Ishikawa (cell line): ENCODE data around the gene DENND1A.

ENCODE experiments used
- CEBPB ChIP-seq: IDR thresholded peaks from 2 replicates; pipeline ENCODE4 v1.6.1; 2012
- CREB1 ChIP-seq: IDR thresholded peaks from 2 replicates; pipeline ENCODE4 v1.6.1; 2012; ENCODE audit warnings: low read depth
- EGR1 ChIP-seq: IDR thresholded peaks from 2 replicates; pipeline ENCODE4 v1.6.1; 2012
- EP300 ChIP-seq: IDR thresholded peaks from 2 replicates; pipeline ENCODE4 v1.6.1; 2012; ENCODE audit warnings: borderline replicate concordance
- FOXM1 ChIP-seq: IDR thresholded peaks from 2 replicates; pipeline ENCODE4 v1.6.1; 2012; ENCODE audit warnings: low read depth, borderline replicate concordance
- MAX ChIP-seq: IDR thresholded peaks from 2 replicates; pipeline ENCODE4 v1.6.1; 2012
- NFIC ChIP-seq: IDR thresholded peaks from 2 replicates; pipeline ENCODE4 v1.6.1; 2012
- RAD21 ChIP-seq: IDR thresholded peaks from 2 replicates; pipeline ENCODE4 v1.6.1; 2012; ENCODE audit warnings: low read depth
- TAF1 ChIP-seq: IDR thresholded peaks from 2 replicates; pipeline ENCODE4 v1.6.1; 2012; ENCODE audit warnings: low read depth, mild to moderate bottlenecking
- TCF12 ChIP-seq: IDR thresholded peaks from 2 replicates; pipeline ENCODE4 v1.6.1; 2012; ENCODE audit warnings: low read depth
- TEAD4 ChIP-seq: IDR thresholded peaks from 2 replicates; pipeline ENCODE4 v1.6.1; 2012
- USF1 ChIP-seq: IDR thresholded peaks from 2 replicates; pipeline ENCODE4 v1.6.1; 2012
- YY1 ChIP-seq: IDR thresholded peaks from 2 replicates; pipeline ENCODE4 v1.6.1; 2012; ENCODE audit warnings: low read depth
- ZBTB7A ChIP-seq: IDR thresholded peaks from 2 replicates; pipeline ENCODE4 v1.6.1; 2012; ENCODE audit warnings: low read depth
- TF ChIP-seq, protein P1 (sequence below): IDR thresholded peaks from 2 replicates; pipeline ENCODE4 v1.6.1; 2012; ENCODE audit warnings: low read depth, mild to moderate bottlenecking

DENND1A gene

DNA sequence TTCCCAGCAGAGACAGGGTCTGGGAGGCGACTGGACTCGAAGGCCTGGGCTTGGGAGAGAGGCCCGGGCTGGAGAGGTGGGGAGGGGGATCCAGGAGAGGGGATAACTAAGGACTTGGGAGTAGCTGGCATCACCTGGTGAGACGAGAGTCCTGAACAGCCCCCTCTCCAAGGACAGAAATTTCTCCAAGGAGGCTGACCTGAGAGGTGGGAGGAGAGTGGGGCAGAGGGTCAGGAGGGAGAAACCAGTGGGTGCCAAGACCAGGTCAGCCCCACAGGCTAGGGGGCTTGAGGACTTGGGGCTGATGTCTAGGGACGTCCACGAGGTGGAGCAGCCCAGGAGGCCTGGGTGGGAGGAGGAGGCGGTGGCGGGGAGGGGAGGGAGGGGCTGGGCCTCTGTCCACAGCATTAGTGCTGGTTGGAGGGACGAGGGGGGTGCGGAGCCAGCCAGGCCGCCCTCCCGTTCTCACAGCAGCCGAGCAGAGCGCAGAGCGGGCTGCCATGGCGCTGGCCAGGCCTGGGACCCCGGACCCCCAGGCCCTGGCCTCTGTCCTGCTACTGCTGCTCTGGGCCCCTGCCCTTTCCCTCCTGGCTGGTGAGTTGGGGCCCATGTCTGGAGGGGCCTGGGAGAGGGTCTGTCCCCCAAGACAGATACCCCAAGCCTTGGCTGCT is 574.0 kb downstream of the DENND1A start, which contains the start of gene CRB2:
CRB2 (plus strand) TSS at position 437 of the 671 bp plus-strand sequence; CDS start at position 501, 64 bp downstream.
- TF ChIP-seq MAX (no peak), CEBPB (no peak), USF1 (no peak), TCF12 (no peak), TAF1 (no peak), EP300 (no peak), EGR1 (no peak), NFIC (no peak), TEAD4 (no peak), FOXM1 (no peak), RAD21 (no peak), ZBTB7A (peak; percentile 80)
- TF ChIP-seq, protein P1, sequence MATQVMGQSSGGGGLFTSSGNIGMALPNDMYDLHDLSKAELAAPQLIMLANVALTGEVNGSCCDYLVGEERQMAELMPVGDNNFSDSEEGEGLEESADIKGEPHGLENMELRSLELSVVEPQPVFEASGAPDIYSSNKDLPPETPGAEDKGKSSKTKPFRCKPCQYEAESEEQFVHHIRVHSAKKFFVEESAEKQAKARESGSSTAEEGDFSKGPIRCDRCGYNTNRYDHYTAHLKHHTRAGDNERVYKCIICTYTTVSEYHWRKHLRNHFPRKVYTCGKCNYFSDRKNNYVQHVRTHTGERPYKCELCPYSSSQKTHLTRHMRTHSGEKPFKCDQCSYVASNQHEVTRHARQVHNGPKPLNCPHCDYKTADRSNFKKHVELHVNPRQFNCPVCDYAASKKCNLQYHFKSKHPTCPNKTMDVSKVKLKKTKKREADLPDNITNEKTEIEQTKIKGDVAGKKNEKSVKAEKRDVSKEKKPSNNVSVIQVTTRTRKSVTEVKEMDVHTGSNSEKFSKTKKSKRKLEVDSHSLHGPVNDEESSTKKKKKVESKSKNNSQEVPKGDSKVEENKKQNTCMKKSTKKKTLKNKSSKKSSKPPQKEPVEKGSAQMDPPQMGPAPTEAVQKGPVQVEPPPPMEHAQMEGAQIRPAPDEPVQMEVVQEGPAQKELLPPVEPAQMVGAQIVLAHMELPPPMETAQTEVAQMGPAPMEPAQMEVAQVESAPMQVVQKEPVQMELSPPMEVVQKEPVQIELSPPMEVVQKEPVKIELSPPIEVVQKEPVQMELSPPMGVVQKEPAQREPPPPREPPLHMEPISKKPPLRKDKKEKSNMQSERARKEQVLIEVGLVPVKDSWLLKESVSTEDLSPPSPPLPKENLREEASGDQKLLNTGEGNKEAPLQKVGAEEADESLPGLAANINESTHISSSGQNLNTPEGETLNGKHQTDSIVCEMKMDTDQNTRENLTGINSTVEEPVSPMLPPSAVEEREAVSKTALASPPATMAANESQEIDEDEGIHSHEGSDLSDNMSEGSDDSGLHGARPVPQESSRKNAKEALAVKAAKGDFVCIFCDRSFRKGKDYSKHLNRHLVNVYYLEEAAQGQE: peak; percentile 56

DNA sequence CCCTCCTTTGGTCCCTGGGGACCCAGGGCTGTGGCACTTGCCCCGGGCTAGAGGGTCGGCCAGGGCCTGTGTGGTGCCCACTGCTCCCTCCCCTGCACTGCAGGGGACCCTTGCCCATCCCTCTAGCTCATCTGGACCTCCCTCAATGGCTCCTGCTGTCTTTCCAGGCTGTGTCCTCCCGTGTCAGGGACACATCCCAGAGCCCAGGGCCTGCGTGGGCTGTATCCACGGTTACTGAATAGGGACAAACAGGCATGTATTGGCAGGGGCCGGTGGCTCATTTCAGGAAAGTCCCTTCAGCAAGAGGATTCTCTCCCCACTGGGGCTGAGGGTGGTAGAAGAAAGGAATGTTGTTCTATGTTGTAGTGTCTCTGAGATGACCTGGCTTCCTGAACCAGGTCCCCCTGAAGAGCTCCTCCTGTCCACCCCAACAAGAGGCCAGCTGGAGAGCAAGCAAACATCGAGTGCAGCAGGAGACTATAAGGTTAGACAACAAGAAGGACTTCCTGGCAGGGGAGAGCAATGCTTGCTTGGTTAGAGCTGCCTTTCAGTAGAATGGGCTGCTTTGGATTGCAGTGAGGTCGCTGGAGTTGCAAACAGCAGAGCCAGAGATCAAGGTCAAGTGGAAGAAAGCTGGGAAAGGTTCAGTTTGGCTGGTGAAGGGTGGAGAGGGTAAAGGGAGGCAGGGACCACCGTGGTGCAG is 575.0 kb downstream of the DENND1A start:
- TF ChIP-seq EGR1: no peak
- TF ChIP-seq EP300: no peak
- TF ChIP-seq YY1: no peak
- no peak for TF ChIP-seq CEBPB
- no peak for TF ChIP-seq USF1

DNA sequence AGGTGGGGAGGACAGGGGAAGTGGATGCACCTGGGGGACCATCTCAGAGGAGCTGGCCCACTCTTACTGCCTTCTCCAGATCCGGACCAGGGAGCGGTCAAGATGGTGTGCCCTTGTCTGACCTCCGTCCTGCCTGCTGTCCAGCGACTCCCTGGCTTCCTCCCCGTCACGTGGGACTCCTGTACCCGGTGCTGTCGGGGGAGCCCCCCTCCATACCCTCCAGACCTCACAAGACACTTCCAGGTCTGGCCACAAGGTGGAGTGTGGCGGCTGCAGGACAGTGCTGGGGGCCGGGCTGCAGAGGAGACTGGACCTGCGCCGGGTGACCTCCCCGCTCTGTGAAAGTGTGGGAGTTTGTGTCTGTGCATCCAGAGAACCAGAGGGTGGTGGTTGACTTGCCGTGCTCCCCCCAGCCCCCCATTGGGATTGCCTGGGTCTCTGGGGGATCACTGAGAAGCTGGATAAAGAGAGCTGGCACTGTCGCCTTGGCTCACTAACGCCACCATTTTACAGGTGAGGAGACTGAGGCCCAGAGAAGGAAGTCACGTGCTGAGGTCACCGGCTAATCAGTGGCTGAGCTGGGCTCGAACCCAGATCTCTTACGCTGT is 575.8 kb downstream of the DENND1A start:
- no peak for TF ChIP-seq NFIC
- peak; percentile 72 for TF ChIP-seq USF1
- peak; percentile 95 for TF ChIP-seq RAD21

GRCh38 chr9:123353041-123353440 is 576.9 kb downstream of the DENND1A start:
- no peak for TF ChIP-seq CEBPB
- no peak for TF ChIP-seq ZBTB7A
- TF ChIP-seq RAD21: no peak
- TF ChIP-seq, protein P1: no peak
- no peak for TF ChIP-seq USF1
- TF ChIP-seq FOXM1: no peak
- no peak for TF ChIP-seq TEAD4
- TF ChIP-seq NFIC: no peak
- TF ChIP-seq CREB1: no peak
- TF ChIP-seq MAX: no peak
- no peak for TF ChIP-seq TAF1
- TF ChIP-seq EP300: no peak

GRCh38 chr9:123350590-123351310 is 579.2 kb downstream of the DENND1A start:
- TF ChIP-seq CREB1 (no peak), NFIC (no peak), MAX (no peak), FOXM1 (no peak), YY1 (no peak), TCF12 (no peak), CEBPB (no peak), EGR1 (no peak), USF1 (no peak), ZBTB7A (no peak), RAD21 (no peak), EP300 (no peak), TAF1 (no peak)
- TF ChIP-seq, protein P1: no peak
